Measurements from ENCODE around the gene SLC18A3.

SLC18A3 gene

GRCh38 chr10:49651917-49652316 lies 41.8 kb downstream of the SLC18A3 start:
- DNase-seq = no peak

GRCh38 chr10:49652421-49653272 lies 42.5 kb downstream of the SLC18A3 start:
- DNase-seq = no peak

GRCh38 chr10:49653273-49653929 lies 43.3 kb downstream of the SLC18A3 start:
- DNase-seq = no peak

GRCh38 chr10:49654036-49654693 lies 44.1 kb downstream of the SLC18A3 start:
- DNase-seq = no peak

- DNase-seq = no peak
These were observed 45.0 kb downstream of the SLC18A3 start for GRCh38 chr10:49655099-49655498.

- no peak for DNase-seq
These were observed 46.9 kb downstream of the SLC18A3 start for GRCh38 chr10:49656845-49657493.

- DNase-seq = no peak
These were observed 47.5 kb downstream of the SLC18A3 start for GRCh38 chr10:49657606-49658005.

- DNase-seq = no peak
These were observed 51.2 kb downstream of the SLC18A3 start for GRCh38 chr10:49661140-49661856.
